Thyroid gland (tissue), 4 donors: Measurements from ENCODE around the gene PCDHA7. TPM values are rescaled to one million over a fixed set of nuclear protein-coding genes. Genes with fewer than 3 reads are reported as not detected.
"Not testable (repeated sequence)": the region's sequence is repeated elsewhere in the genome, so short reads cannot be mapped to it uniquely, and the experiment has no call there.

Source experiments
- DNase-seq, 2 donors: peaks; one replicate each; pipeline ENCODE4 v3.0.0-alpha.2; 2019
- H3K27ac ChIP-seq, 3 donors: fragments of 200-600 bp; sonication (generic); 1 replicate in 2 of 3; 2 replicates in 1 of 3; pipeline ENCODE4 v1.5.1; 2016 to 2019; ENCODE audit warnings: mild to moderate bottlenecking in 1 of 3, moderate library complexity in 1 of 3
- H3K27me3 ChIP-seq: fragments of 200-600 bp; sonication (generic); one replicate; pipeline ENCODE4 v1.5.1; 2019
- H3K36me3 ChIP-seq, 2 donors: fragments of 200-600 bp; sonication (generic); one replicate each; pipeline ENCODE4 v1.5.1; 2016 to 2019
- H3K4me1 ChIP-seq, 2 donors: fragments of 200-600 bp; sonication (generic); one replicate each; pipeline ENCODE4 v1.5.1; 2017 to 2019
- H3K4me3 ChIP-seq, 3 donors: fragments of 200-600 bp; sonication (generic); replicated peaks in 1 of 3; 1 replicate in 2 of 3; 2 replicates in 1 of 3; pipeline ENCODE4 v1.5.1; 2016; ENCODE audit warnings: mild to moderate bottlenecking in 1 of 3
- H3K9me3 ChIP-seq: fragments of 200-600 bp; sonication (generic); one replicate; pipeline ENCODE4 v1.5.1; 2017
- POLR2A ChIP-seq, 2 donors: fragments of 450-650 bp; IDR thresholded peaks; one replicate each; pipeline ENCODE4 v1.6.1; 2017; ENCODE audit warnings: antibody characterized with exemption in 2 of 2, mild to moderate bottlenecking in 2 of 2, moderate library complexity in 1 of 2
- WGBS, 2 donors: methylation state at CpG; one replicate each; pipeline ENCODE4 v1.1.5; 2017; 5-methylcytosine and 5-hydroxymethylcytosine counted together
- intact Hi-C: fragments of 100-400 bp; cut with DNase I; formaldehyde crosslinking; loops from one replicate; pipeline ENCODE4 v1.15.1; 2023
- total RNA-seq, 4 donors: library from RNA; depleted of rRNA; stranded (reverse); fragments of >200 nt; gene quantifications; one replicate each; pipeline ENCODE4 v1.2.3, GENCODE V29; 2016
- TF ChIP-seq, protein P1 (sequence below), 6 experiments: fragments of 200-600 bp in 3 of 6; fragments of 450-650 bp in 3 of 6; sonication (generic) in 3 of 6; IDR thresholded peaks; one replicate each; pipeline ENCODE4 v1.5.1; 2016 to 2019; ENCODE audit warnings: antibody characterized with exemption in 6 of 6, mild to moderate bottlenecking in 2 of 6, inconsistent platforms in 1 of 6, moderate library complexity in 1 of 6

Gene PCDHA7
- total RNA-seq, 4 donors from 2014 or later, result 0.45 to 0.88 (median 0.54) TPM

DNA sequence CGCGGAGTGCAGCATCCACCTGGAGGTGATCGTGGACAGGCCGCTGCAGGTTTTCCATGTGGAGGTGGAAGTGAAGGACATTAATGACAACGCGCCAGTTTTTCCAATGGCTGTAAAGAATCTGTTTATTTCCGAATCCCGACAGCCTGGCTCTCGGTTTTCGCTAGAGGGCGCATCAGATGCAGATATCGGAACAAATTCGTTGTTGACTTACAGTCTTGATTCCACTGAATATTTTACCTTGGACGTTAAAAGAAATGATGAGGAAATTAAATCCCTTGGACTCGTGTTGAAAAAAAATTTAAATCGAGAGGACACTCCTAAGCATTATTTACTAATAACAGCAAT lies 32.6 kb upstream of the PCDHA7 start:
- Histone ChIP-seq H3K36me3 (no peaks in the 10 kb centered on the region), H3K27me3 (no peaks in the 10 kb centered on the region), H3K9me3 (no peaks in the 10 kb centered on the region), H3K27ac (no peak overlapping the region), H3K4me1 (no peaks in the 10 kb centered on the region), H3K4me3 (peak overlapping the region in 1 of 3 donors; percentile 24)
- DNase-seq, result no peak
- TF ChIP-seq POLR2A (IDR thresholded peaks at IDR 0.05), result no peak
- TF ChIP-seq, protein P1, sequence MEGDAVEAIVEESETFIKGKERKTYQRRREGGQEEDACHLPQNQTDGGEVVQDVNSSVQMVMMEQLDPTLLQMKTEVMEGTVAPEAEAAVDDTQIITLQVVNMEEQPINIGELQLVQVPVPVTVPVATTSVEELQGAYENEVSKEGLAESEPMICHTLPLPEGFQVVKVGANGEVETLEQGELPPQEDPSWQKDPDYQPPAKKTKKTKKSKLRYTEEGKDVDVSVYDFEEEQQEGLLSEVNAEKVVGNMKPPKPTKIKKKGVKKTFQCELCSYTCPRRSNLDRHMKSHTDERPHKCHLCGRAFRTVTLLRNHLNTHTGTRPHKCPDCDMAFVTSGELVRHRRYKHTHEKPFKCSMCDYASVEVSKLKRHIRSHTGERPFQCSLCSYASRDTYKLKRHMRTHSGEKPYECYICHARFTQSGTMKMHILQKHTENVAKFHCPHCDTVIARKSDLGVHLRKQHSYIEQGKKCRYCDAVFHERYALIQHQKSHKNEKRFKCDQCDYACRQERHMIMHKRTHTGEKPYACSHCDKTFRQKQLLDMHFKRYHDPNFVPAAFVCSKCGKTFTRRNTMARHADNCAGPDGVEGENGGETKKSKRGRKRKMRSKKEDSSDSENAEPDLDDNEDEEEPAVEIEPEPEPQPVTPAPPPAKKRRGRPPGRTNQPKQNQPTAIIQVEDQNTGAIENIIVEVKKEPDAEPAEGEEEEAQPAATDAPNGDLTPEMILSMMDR (IDR thresholded peaks at IDR 0.05), result peak in 3 of 6 experiments; percentile 9 to 34 (median 27)
- intact Hi-C loops, result no loop called here
- 13 to 14% methylated on average over 16 of the region's 16 CpGs for WGBS, 2 donors

DNA sequence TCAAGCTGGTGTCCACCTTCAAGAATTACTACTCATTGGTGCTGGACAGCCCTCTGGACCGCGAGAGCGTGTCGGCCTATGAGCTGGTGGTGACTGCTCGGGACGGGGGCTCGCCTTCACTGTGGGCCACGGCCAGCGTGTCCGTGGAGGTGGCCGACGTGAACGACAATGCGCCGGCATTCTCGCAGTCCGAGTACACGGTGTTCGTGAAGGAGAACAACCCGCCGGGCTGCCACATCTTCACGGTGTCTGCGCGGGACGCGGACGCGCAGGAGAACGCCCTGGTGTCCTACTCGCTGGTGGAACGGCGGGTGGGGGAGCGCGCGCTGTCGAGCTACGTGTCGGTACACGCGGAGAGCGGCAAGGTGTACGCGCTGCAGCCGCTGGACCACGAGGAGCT lies 31.7 kb upstream of the PCDHA7 start:
- WGBS, 2 donors, result 39 to 47% methylated on average over 32 to 33 of the region's 45 CpGs
- H3K4me1 ChIP-seq, H3K4me3 ChIP-seq, DNase-seq, H3K9me3 ChIP-seq, intact Hi-C loops, H3K27me3 ChIP-seq, H3K27ac ChIP-seq, H3K36me3 ChIP-seq: not testable (repeated sequence)

DNA sequence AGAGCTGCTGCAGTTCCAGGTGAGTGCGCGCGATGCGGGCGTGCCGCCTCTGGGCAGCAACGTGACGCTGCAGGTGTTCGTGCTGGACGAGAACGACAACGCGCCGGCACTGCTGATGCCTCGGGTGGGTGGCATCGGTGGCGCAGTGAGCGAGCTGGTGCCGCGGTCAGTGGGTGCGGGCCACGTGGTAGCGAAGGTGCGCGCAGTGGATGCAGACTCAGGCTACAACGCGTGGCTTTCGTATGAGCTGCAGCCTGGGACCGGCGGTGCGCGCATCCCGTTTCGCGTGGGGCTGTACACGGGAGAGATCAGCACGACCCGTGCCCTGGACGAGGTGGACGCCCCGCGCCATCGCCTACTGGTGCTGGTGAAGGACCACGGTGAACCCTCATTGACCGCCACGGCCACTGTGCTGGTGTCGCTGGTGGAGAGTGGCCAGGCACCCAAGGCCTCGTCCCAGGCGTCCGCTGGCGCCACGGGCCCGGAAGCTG lies 31.2 kb upstream of the PCDHA7 start:
- TF ChIP-seq, protein P1 (IDR thresholded peaks at IDR 0.05), result no peak
- no peak for TF ChIP-seq POLR2A (IDR thresholded peaks at IDR 0.05)
- 34 to 40% methylated on average over 35 to 36 of the region's 53 CpGs for WGBS, 2 donors
- Histone ChIP-seq H3K27me3 (no peaks in the 10 kb centered on the region), H3K27ac (no peak overlapping the region), H3K36me3 (no peaks in the 10 kb centered on the region), H3K4me3 (no peak overlapping the region), H3K4me1 (no peaks in the 10 kb centered on the region), H3K9me3 (no peaks in the 10 kb centered on the region)
- no peak for DNase-seq
- intact Hi-C loops, result no loop called here

DNA sequence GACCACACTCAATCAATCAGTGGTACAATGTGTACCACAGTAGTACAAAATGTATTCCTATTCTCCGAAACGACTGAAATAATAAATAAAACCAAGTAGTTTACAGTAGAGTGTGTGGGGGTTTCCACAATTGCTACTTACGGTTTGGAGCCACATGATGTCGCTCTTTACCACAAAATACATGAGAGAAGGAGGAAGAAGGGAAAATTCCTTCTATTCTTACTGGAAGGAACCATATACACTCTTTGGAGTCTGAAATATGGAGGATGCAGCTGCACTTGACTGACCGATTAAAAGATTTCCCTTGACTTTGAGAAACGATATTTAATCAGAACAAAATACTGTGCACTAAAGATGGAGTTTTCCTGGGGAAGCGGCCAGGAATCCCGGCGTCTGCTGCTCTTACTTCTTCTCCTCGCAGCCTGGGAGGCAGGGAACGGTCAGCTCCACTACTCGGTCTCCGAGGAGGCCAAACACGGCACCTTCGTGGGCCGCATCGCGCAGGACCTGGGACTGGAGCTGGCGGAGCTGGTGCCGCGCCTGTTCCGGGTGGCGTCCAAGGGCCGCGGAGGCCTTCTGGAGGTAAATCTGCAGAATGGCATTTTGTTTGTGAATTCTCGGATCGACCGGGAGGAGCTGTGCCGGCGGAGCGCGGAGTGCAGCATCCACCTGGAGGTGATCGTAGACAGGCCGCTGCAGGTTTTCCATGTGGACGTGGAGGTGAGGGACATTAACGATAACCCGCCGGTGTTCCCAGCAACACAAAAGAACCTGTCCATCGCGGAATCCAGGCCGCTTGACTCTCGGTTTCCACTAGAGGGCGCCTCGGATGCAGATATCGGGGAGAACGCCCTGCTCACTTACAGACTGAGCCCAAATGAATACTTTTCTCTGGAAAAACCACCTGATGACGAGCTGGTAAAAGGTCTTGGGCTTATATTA lies 27.0 kb upstream of the PCDHA7 start, which contains the start of gene PCDHA4:
PCDHA4 (plus strand) TSS at position 235 of the 942 bp plus-strand sequence.
- no peaks in the 10 kb centered on the region for H3K27me3 ChIP-seq
- H3K9me3 ChIP-seq, result no peaks in the 10 kb centered on the region
- H3K36me3 ChIP-seq, result no peaks in the 10 kb centered on the region
- H3K27ac ChIP-seq, result no peak within 1 kb of the TSS
- no peaks in the 10 kb centered on the region for H3K4me1 ChIP-seq
- peak within 1 kb of the TSS in 1 of 3 donors; percentile 7 for H3K4me3 ChIP-seq
- DNase-seq, result peak; percentile 17 to 45
- WGBS, 2 donors, result 11 to 18% methylated on average over 37 to 41 of the region's 47 CpGs
- intact Hi-C loops, result no loop called here
- TF ChIP-seq, protein P1 (IDR thresholded peaks at IDR 0.05), result peak in 2 of 6 experiments; percentile 46 to 47
- TF ChIP-seq POLR2A (IDR thresholded peaks at IDR 0.05), result no peak

DNA sequence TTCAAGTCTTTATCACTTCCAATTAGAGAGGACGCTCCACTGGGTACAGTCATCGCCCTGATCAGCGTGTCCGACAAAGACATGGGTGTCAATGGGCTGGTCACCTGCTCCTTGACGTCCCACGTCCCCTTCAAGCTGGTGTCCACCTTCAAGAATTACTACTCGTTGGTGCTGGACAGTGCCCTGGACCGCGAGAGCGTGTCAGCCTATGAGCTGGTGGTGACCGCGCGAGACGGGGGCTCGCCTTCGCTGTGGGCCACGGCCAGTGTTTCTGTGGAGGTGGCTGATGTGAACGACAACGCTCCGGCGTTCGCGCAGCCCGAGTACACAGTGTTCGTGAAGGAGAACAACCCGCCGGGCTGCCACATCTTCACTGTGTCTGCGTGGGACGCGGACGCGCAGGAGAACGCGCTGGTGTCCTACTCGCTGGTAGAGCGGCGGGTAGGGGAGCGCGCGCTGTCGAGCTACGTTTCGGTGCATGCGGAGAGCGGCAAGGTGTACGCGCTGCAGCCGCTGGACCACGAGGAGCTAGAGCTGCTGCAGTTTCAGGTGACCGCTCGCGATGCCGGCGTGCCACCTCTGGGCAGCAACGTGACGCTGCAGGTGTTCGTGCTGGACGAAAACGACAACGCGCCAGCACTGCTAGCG lies 25.7 kb upstream of the PCDHA7 start:
- DNase-seq, H3K9me3 ChIP-seq, H3K36me3 ChIP-seq, H3K4me3 ChIP-seq, H3K27me3 ChIP-seq, intact Hi-C loops, H3K27ac ChIP-seq, H3K4me1 ChIP-seq: not testable (repeated sequence)
- 52 to 61% methylated on average over 55 to 58 of the region's 62 CpGs for WGBS, 2 donors

DNA sequence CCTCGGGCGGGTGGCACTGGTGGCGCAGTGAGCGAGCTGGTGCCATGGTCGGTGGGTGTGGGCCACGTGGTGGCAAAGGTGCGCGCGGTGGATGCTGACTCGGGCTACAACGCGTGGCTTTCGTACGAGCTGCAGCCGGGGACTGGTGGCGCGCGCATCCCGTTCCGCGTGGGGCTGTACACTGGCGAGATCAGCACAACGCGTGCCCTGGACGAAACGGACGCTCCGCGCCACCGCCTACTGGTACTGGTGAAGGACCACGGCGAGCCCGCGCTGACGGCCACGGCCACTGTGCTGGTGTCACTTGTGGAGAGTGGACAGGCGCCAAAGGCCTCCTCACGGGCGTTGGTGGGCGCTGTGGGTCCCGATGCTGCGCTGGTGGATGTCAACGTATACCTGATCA lies 25.2 kb upstream of the PCDHA7 start:
- 61 to 76% methylated on average over 19 to 34 of the region's 43 CpGs for WGBS, 2 donors
- no peak overlapping the region for H3K27ac ChIP-seq
- no peak overlapping the region for H3K4me3 ChIP-seq
- no peaks in the 10 kb centered on the region for H3K4me1 ChIP-seq
- intact Hi-C loops, result no loop called here
- no peak for DNase-seq
- H3K9me3 ChIP-seq, result no peaks in the 10 kb centered on the region
- no peaks in the 10 kb centered on the region for H3K36me3 ChIP-seq
- H3K27me3 ChIP-seq, result no peaks in the 10 kb centered on the region
- TF ChIP-seq POLR2A (IDR thresholded peaks at IDR 0.05), result no peak
- TF ChIP-seq, protein P1 (IDR thresholded peaks at IDR 0.05), result no peak
